ENCODE results near the gene SEC61B.
A peak's percentile ranks its signal among the peaks of the same experiment; 100 is the strongest.

Gene SEC61B

GRCh38 chr9:99222416-99223270 lies 561 bp downstream of the SEC61B start:
- H3K4me3 ChIP-seq (ENCODE audit: low read length), result peak overlapping the region; percentile 99
- DNase-seq (ENCODE audit: low read depth), result peak; percentile 21
- TF ChIP-seq CTCF (conservative IDR thresholded peaks at IDR 0.05; ENCODE audit: low read length), result peak; percentile 27; the same call in 1 of the 2 replicates

GRCh38 chr9:99224445-99224844 lies 2.4 kb downstream of the SEC61B start:
- DNase-seq (ENCODE audit: low read depth), result no peak
- no peak for TF ChIP-seq CTCF (conservative IDR thresholded peaks at IDR 0.05; ENCODE audit: low read length)
- H3K4me3 ChIP-seq (ENCODE audit: low read length), result no peak overlapping the region

- no peak overlapping the region for H3K4me3 ChIP-seq (ENCODE audit: low read length)
- no peak for DNase-seq (ENCODE audit: low read depth)
- TF ChIP-seq CTCF (conservative IDR thresholded peaks at IDR 0.05; ENCODE audit: low read length), result no peak
Observed at GRCh38 chr9:99226054-99226453, 4.0 kb downstream of the SEC61B start.

GRCh38 chr9:99230206-99230605 lies 8.1 kb downstream of the SEC61B start:
- DNase-seq (ENCODE audit: low read depth), result no peak
- H3K4me3 ChIP-seq (ENCODE audit: low read length), result no peak overlapping the region
- TF ChIP-seq CTCF (conservative IDR thresholded peaks at IDR 0.05; ENCODE audit: low read length), result no peak

GRCh38 chr9:99231711-99232110 lies 9.6 kb downstream of the SEC61B start:
- H3K4me3 ChIP-seq (ENCODE audit: low read length), result no peak overlapping the region
- peak; percentile 17 for DNase-seq (ENCODE audit: low read depth)
- TF ChIP-seq CTCF (conservative IDR thresholded peaks at IDR 0.05; ENCODE audit: low read length), result peak; percentile 63

GRCh38 chr9:99234618-99235017 lies 12.5 kb downstream of the SEC61B start:
- no peak for TF ChIP-seq CTCF (conservative IDR thresholded peaks at IDR 0.05; ENCODE audit: low read length)
- DNase-seq (ENCODE audit: low read depth), result no peak
- H3K4me3 ChIP-seq (ENCODE audit: low read length), result no peak overlapping the region

GRCh38 chr9:99235069-99235468 lies 13.0 kb downstream of the SEC61B start:
- no peak for DNase-seq (ENCODE audit: low read depth)
- TF ChIP-seq CTCF (conservative IDR thresholded peaks at IDR 0.05; ENCODE audit: low read length), result no peak
- no peak overlapping the region for H3K4me3 ChIP-seq (ENCODE audit: low read length)
